CD4-positive, alpha-beta T cell treated with Interferon alpha-2 for 1 hour (primary cell): ENCODE measurements around the gene CFAP54.

Experiments used
- DNase-seq, 2 donors: peaks; one replicate each; pipeline ENCODE4 v3.0.0-alpha.2; 2020 to 2022

CFAP54 gene

GRCh38 chr12:96897421-96897820, 408.0 kb downstream of the CFAP54 start:
- DNase-seq, result no peak

- no peak for DNase-seq
Measured at GRCh38 chr12:96901175-96901574, 411.8 kb downstream of the CFAP54 start.

GRCh38 chr12:96902076-96902475, 412.7 kb downstream of the CFAP54 start:
- DNase-seq, result peak in 1 of 2 donors; percentile 13

- DNase-seq, result no peak
Measured at GRCh38 chr12:96906498-96906848, 417.1 kb downstream of the CFAP54 start.

DNA sequence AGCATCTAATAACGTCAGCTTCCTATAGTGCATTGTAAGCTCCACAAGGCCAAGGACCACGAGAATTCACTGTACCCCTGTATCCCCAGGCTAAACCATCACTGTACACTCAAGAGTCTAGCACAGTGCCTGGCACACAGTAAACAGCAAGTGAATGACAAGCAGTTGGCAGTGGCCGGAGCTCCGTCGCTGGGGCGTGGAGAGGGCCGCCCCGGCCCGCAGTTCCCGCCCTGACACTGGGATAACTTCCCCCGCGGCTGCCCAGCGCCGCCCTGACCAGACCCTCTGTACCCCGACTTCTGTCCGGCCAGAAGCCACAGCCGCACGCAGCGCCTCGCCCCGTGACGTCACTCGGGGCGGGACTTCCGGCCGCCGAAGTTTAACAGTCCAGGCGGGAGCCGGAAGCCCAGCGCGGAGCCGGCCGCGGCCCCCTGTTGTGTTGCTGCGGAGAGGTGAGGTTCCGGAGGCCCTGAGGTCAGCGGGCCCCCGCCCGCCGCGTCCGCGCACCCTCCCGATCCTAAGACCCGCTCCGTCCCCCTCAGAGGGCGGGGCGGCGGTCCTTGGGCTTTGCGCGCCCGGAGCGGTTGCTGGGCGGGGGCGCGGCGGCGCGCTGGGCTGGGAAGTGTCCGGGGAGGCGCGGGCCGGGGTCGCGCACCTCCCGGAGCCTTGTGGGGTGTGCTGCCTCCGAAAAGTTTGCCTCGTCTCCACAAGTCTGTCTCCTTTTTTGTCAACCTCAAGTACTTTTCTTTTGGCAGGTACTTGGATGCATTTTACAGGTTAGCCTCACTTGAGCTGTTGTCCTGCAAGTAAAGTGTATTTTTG, 417.7 kb downstream of the CFAP54 start, which contains the start of gene NEDD1:
TSS of gene NEDD1 (plus strand) at position 409 of the 822 bp plus-strand sequence. CDS start 2,503 bp downstream, outside the sequence.
- DNase-seq, result peak; percentile 83 to 89

DNA sequence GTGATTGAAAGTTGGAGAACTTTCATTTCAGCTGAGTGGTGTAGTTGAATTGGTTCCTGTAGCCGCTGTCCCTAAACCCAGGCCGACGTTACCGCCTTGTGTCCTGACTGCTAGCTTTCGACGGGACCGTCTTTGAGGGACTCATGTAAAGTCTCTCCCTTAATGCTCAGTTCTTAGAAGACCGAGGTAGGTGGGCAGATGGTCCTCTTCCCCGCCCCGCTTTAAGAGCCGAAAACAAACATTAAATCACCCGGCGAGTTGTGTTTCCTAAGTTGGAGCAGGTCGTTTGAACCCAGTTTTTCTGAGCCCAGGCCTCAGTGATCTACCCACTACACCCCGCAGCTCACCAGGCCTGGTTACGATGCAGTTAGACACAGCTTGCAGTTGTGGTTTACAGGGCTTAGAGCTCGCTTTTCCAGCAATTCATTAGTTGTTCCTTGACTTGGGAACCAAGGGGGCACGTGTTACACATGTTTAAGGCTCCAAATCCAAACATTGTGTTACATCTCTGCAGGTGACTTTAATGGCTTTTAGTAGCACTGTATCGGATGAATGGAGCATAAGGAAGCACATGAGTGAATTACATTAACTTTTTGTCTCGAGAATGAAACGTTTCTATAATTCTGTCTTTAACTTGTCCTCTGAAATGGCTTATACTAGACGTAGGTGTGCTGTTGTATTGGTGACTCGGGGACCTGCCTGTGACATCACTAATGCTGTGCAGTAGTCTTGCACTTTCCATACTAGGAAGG, 418.5 kb downstream of the CFAP54 start:
- DNase-seq, result peak in 1 of 2 donors; percentile 45

DNA sequence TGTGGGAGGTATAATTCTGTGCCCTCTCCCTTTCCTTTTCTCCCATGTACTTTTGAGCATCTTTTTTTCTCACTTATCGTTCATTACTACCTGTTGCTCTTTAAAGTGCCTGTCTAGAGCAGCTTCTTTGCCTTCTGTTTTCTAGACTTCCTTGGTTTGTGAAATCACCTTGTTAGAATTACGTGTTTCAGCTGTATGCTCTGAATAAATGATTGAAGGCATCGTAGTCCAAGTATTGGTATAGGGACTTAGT, 419.0 kb downstream of the CFAP54 start:
- no peak for DNase-seq

DNA sequence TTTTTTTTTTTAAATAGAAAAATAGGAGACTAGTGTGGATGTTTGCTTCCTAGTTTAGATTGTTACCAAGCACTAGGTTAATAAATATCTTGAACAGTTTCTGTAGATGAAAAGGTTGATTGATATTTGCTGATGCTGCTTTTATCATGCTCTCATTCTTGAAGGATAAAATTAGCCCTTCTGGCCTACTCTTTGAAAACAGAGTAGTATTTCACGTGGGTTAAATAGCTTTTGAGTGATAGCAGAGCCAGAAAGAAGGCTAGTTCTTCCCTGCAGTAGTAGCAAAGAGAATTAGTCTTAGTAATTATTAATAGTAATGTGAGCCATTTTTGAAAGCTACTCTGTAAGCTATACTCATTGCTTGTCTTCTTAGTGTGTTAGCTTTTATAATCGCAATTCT, 422.9 kb downstream of the CFAP54 start:
- DNase-seq, result no peak

- DNase-seq, result no peak
Measured at GRCh38 chr12:96912943-96913342, 423.6 kb downstream of the CFAP54 start.

DNA sequence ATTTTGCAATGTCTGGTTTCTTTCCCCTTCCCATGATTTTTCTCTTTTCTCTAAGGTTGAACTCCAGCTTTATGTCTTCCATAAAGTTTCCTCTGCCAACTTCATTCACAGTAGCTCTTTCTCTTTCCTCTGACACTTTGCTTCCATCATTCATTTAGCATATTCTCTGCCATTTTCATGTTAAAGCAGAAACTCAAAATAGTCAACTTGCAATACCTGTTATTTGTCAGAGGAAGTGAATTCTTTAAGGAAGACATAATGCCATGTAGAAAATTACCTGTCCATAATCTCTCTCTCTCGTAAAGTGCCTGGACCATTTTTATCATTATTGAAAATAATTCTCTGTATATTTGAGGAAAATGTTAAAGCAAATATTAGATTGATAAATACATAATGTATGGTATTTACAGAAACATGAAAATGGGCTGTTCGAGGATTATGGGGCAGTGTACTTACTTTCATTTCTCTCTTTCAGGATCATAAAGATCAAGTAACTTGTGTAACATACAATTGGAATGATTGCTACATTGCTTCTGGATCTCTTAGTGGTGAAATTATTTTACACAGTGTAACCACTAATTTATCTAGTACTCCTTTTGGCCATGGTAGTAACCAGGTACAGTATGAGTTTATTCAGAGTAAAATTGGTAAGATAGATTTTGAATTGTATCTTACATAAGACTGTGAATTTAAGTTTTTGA, 430.3 kb downstream of the CFAP54 start:
- no peak for DNase-seq
